Coronary artery (tissue), 2 donors: ENCODE data around the gene BSPRY.

Source experiments
- DNase-seq: peaks from one replicate; pipeline ENCODE4 v3.0.0-alpha.2; 2017; ENCODE audit warnings: low spot score
- H3K27ac ChIP-seq, 2 donors: fragments of 200-600 bp; sonication (generic); one replicate each; pipeline ENCODE4 v1.5.1; 2016 to 2019
- H3K4me3 ChIP-seq: fragments of 200-600 bp; sonication (generic); 2 replicates; pipeline ENCODE4 v1.5.1; 2016; ENCODE audit warnings: mild to moderate bottlenecking, moderate library complexity
- TF ChIP-seq, protein P1 (sequence below): fragments of 200-600 bp; sonication (generic); IDR thresholded peaks from one replicate; pipeline ENCODE4 v1.5.1; 2019; ENCODE audit warnings: antibody characterized with exemption

BSPRY gene

DNA sequence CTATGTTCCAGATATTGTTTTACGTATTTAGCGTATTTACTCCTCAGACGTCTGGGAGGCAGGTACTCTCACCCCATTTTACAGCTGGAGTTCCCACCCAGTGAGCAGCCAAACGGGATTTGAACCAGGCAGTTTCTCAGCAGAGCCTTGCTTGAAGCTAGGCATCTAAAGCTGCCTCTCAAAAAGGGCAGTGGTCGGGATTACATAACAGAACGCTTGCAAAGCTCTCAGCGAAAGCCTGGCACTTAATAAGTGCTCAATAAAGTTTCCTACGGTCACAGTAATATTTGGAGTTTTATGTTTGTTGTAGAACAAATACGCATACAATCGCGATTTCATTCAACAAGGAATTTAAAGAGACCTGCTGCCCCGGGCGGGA is 286 bp upstream of the BSPRY start:
- TF ChIP-seq, protein P1, sequence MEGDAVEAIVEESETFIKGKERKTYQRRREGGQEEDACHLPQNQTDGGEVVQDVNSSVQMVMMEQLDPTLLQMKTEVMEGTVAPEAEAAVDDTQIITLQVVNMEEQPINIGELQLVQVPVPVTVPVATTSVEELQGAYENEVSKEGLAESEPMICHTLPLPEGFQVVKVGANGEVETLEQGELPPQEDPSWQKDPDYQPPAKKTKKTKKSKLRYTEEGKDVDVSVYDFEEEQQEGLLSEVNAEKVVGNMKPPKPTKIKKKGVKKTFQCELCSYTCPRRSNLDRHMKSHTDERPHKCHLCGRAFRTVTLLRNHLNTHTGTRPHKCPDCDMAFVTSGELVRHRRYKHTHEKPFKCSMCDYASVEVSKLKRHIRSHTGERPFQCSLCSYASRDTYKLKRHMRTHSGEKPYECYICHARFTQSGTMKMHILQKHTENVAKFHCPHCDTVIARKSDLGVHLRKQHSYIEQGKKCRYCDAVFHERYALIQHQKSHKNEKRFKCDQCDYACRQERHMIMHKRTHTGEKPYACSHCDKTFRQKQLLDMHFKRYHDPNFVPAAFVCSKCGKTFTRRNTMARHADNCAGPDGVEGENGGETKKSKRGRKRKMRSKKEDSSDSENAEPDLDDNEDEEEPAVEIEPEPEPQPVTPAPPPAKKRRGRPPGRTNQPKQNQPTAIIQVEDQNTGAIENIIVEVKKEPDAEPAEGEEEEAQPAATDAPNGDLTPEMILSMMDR = no peak
- DNase-seq = no peak
- peak overlapping the region; percentile 75 for H3K4me3 ChIP-seq

DNA sequence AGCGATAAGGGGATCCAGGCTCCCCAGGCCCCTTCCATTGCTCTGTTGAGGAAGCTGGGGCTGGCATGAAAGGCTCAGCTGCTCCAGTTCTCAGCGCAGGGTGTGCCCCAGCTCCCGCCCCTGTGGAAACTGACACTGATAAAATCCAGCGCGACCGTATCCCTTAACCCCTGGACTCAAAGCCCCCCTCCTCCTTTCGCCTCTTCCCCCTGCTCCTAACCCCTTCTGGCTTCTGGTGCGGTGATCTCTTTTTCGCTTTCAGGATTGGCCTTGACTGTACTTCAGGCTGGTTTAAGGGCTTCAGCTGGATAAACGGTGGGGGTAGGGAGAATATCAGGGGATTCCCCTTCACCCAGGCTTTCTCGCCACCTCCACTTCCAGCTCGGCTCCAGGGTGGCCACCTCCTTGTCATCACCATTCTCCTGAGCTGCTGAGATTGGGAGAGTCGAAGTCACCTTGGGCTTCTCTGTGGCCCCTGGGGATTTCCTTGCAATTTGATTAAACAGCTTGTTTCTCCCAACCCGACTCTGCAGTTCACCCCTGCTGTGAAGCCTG is 843 bp downstream of the BSPRY start:
- Histone ChIP-seq H3K27ac (no peak overlapping the region), H3K4me3 (peak overlapping the region; percentile 75)
- DNase-seq = peak; percentile 64
- TF ChIP-seq, protein P1 = no peak

More for the DNA sequence above, 286 bp upstream of the BSPRY start:
- no peak overlapping the region for H3K27ac ChIP-seq

DNA sequence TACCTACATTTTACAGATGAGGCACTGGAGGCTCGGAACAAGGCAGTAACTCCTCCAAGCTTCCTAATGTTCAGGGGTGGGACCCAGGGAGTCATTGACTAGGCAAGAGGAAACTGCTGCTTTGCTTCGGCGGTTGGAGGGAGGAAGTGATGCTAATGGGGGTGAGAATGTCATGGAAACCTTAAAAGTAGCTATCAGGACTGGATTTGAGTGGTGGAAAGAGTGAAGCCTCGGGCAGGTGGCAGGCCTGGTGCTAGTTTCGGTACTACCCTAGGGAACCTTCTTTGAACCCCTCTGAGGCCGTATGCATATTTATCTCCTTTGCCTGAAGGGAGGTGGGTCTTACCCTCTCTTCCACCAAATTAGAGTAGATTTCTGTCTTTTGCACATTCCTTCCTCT is 1.6 kb downstream of the BSPRY start:
- Histone ChIP-seq H3K27ac (no peak overlapping the region), H3K4me3 (no peak overlapping the region)
- DNase-seq = no peak
- TF ChIP-seq, protein P1 = no peak

DNA sequence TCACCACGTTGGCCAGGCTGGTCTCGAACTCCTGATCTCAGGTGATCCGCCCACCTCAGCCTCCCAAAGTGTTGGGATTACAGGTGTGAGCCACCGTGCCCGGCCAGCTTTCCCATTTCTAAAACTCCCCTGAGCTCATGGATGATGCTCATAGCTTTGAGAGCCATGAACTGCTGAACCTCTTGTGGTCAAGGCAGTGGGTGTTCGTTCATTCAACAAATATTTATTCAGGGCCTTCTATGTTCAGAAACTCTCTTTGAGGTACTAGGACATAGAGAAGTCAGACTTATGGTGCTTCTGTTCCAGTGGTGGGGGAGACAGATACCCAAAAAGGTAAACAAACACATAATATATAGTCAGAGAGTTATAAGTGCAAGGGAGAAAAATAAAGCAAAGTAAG is 2.7 kb downstream of the BSPRY start:
- Histone ChIP-seq H3K27ac (no peak overlapping the region), H3K4me3 (no peak overlapping the region)
- TF ChIP-seq, protein P1 = no peak
- no peak for DNase-seq

DNA sequence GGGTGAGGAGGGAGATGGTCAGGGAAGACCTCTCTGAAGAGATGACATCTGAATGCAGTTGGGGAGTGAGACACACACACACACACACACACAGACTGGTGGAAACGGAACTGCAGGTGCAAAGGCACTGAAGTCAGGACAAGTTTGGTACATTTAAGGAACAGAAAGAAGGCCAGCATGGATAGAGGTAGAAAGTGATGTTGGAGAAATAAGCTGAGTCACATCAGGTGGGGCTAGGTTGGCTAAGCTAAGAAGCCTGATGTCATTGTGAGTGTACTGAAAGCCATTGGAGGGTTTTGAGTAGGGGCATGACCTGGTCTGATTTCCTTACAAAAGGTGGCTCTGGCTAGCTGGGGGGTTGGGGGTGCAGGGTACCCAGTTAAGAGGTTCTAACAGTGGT is 3.1 kb downstream of the BSPRY start:
- Histone ChIP-seq H3K4me3 (no peak overlapping the region), H3K27ac (no peak overlapping the region)
- TF ChIP-seq, protein P1 = no peak
- no peak for DNase-seq

DNA sequence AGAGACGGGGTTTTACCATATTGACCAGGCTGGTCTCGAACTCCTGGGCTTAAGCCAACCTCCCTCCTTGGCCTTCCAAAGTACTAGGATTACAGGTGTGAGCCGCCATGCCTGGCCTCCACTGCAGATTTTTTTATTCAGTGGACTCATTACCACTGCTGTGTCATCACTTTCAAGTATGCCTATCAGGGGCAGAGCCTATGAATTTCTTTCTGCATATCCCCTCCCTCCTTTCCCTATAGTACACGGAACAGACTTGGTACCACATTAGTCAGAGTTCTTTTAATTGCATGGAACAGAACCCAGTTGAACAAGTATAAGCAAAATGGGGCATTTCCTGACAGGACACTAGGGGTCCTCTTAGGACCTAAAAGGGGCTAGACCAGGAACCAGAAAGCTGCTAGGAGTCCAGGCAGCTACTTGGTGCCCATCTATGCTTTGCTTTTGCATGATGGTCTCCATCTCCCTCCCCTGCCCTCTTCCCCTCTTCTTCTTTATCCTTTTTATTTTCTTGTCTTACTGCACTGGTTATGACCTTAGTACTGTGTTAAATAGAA is 5.8 kb downstream of the BSPRY start:
- TF ChIP-seq, protein P1 = no peak
- Histone ChIP-seq H3K4me3 (no peak overlapping the region), H3K27ac (no peak overlapping the region)
- DNase-seq = no peak

DNA sequence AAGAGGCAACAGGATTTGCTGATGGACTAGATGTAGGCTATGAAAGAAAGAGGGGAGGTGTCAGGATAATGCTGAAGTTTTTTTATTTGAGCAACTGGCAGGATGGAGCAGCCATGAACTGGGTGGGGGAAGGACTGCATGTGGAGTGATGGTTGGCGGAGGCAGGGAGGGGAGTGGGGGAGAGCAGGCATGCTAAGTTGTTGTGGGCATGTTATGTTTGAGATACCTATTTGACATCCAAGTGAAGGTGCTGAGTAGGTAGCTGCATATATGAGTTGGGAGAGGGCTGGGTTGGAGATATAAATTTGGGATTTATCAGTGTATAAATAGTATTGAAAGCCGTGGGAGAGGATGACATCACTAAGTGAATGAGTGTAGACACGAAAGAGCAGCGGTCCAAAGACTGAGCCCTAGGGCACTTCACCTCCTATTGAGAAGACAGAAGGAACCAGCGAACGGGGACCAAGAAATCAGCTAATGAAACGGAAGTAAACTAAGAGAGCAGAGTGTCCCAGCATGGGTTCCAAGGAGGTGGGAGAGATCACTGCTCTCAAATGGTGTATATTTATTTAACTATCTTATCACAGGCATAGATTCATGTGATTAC is 7.4 kb downstream of the BSPRY start:
- TF ChIP-seq, protein P1 = no peak
- no peak overlapping the region for H3K27ac ChIP-seq
- no peak for DNase-seq
- no peak overlapping the region for H3K4me3 ChIP-seq
